Panc1 (cell line): ENCODE measurements around the gene SNX10. TPM values are rescaled to one million over a fixed set of nuclear protein-coding genes. Genes with fewer than 3 reads are reported as not detected.

ENCODE experiments used
- ATAC-seq: fragments of 200-7000 bp; cut with Tn5 transposase; 2 replicates; pipeline ENCODE4 v1.9.1; 2020; ENCODE audit warnings: mild to moderate bottlenecking, moderate library complexity
- BruUV-seq: library from RNA; stranded (reverse); fragments of 400-500 nt; replicated peaks from 2 replicates; lab custom pipeline; 2021; lab: Mats Ljungman, UMichigan
- CTCF ChIA-PET: fragments of 300-600 bp; sonication (Branson Sonifier 250); formaldehyde crosslinking; loops from one replicate; lab custom pipeline; 2022; ENCODE audit warnings: antibody characterized with exemption; lab: Charles Lee
- POLR2A ChIA-PET: fragments of 300-600 bp; sonication (Branson Sonifier 250); formaldehyde crosslinking; loops from one replicate; lab custom pipeline; 2022; ENCODE audit warnings: antibody characterized with exemption; lab: Charles Lee
- DNase-seq: peaks from one replicate; pipeline ENCODE4 v3.0.0-alpha.2; 2010; ENCODE audit warnings: low read depth, low spot score
- H3K27ac ChIP-seq: 2 replicates; pipeline ENCODE4 v1.5.1; 2011; ENCODE audit warnings: mild to moderate bottlenecking, low read length, inconsistent platforms
- H3K27me3 ChIP-seq: fragments of 200-500 bp; sonication (Bioruptor generic); 2 replicates; pipeline ENCODE4 v1.6.0; 2014; ENCODE audit warnings: low read length, inconsistent platforms; ENCODE audit not compliant: control insufficient read depth, insufficient read depth
- H3K36me3 ChIP-seq: fragments of 200-500 bp; sonication (Bioruptor generic); 2 replicates; pipeline ENCODE4 v1.5.1; 2014; ENCODE audit warnings: inconsistent platforms, mild to moderate bottlenecking, low read length, moderate library complexity; ENCODE audit not compliant: control insufficient read depth, insufficient read depth
- H3K4me1 ChIP-seq: 2 replicates; pipeline ENCODE4 v1.5.1; 2011; ENCODE audit warnings: inconsistent platforms, mild to moderate bottlenecking, low read length, moderate library complexity; ENCODE audit not compliant: control insufficient read depth, insufficient read depth
- H3K4me3 ChIP-seq, 2 experiments: 2 replicates each; pipeline ENCODE4 v1.5.1; 2011 to 2012; ENCODE audit warnings: low read depth in 2 of 2, low read length in 2 of 2, mild to moderate bottlenecking in 2 of 2, inconsistent platforms in 1 of 2, moderate library complexity in 1 of 2
- H3K9me3 ChIP-seq: fragments of 200-500 bp; sonication (Bioruptor generic); 2 replicates; pipeline ENCODE4 v1.5.1; 2014; ENCODE audit warnings: low read depth, mild to moderate bottlenecking, inconsistent platforms, low read length, moderate library complexity; ENCODE audit not compliant: control insufficient read depth, insufficient read depth
- POLR2AphosphoS5 ChIP-seq: IDR thresholded peaks from 2 replicates; pipeline ENCODE4 v1.6.1; 2012; ENCODE audit warnings: mild to moderate bottlenecking, low read depth, low read length, moderate library complexity
- SIN3A ChIP-seq: IDR thresholded peaks from 2 replicates; pipeline ENCODE4 v1.6.1; 2012; ENCODE audit warnings: low read depth, mild to moderate bottlenecking, low read length, moderate library complexity, borderline replicate concordance; ENCODE audit not compliant: insufficient read depth
- TCF7L2 ChIP-seq: IDR thresholded peaks from 2 replicates; pipeline ENCODE4 v1.6.1; 2011; ENCODE audit warnings: mild to moderate bottlenecking, low read depth, low read length, inconsistent platforms
- in situ Hi-C: cut with HindIII; loops from 2 replicates; pipeline ENCODE4 v1.10.0; 2016; ENCODE audit warnings: low sequenced_read_pairs, low pct_unique_long_range_greater_than_20kb
- intact Hi-C: fragments of 100-400 bp; cut with micrococcal nuclease; formaldehyde crosslinking; loops from one replicate; pipeline ENCODE4 v1.10.0; 2022; ENCODE audit not compliant: unreplicated experiment
- total RNA-seq: library from RNA; stranded (reverse); gene quantifications from one replicate; pipeline ENCODE4 v1.2.1, GENCODE V29; 2021; ENCODE audit not compliant: unreplicated experiment
- TF ChIP-seq, protein P1 (sequence below): fragments of 450-650 bp; IDR thresholded peaks from 2 replicates; pipeline ENCODE4 v1.5.1; 2017; ENCODE audit warnings: mild to moderate bottlenecking
- TF ChIP-seq, protein P2 (sequence below), 2 experiments: IDR thresholded peaks; 2 replicates each; pipeline ENCODE4 v1.6.1; 2011 to 2012; ENCODE audit warnings: low read depth in 2 of 2, control low read depth in 1 of 2, low read length in 1 of 2, mild to moderate bottlenecking in 1 of 2, moderate library complexity in 1 of 2; ENCODE audit not compliant: insufficient read depth in 1 of 2

Gene SNX10
- total RNA-seq, 1 experiment from 2014 or later: 21.8 TPM

DNA sequence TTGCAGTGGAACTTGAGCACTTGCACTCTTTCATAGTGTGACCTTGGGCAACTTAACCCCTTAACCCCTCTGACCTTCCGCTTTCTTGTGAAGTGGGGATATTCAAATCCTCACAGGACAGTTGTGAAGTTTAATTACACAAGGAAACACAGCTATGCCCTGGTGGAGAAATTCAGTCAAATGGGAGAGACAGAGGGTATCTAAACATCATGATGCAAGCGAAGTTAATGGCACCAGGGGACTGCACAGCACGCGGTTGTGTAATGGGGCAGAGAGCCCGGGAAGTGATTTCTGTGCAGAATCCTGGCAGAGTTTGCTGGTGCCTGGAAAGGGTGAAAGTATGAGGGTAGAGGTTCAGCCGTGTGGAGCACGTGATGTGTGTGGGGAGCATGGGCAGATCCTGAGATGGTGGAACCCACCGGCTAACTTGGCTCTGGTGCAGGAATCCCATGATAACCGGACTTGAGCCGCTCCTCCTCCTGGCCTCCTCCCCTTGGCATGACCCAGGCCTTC lies 51.7 kb downstream of the SNX10 start:
- Histone ChIP-seq H3K4me3 (no peak overlapping the region), H3K4me1 (no peaks in the 10 kb centered on the region), H3K27me3 (no peaks in the 10 kb centered on the region), H3K9me3 (no peaks in the 10 kb centered on the region), H3K27ac (no peak overlapping the region), H3K36me3 (no peaks in the 10 kb centered on the region)
- in situ Hi-C loops (no loop called here), intact Hi-C loops (no loop called here)
- ChIA-PET CTCF (interaction anchor here (0.6 kb wide), 1 partner anchor 324 kb away, joined by 3 read pairs; no protein-coding TSS in a partner anchor), POLR2A (no interaction called here)
- ATAC-seq: no peak
- TF ChIP-seq, protein P1, sequence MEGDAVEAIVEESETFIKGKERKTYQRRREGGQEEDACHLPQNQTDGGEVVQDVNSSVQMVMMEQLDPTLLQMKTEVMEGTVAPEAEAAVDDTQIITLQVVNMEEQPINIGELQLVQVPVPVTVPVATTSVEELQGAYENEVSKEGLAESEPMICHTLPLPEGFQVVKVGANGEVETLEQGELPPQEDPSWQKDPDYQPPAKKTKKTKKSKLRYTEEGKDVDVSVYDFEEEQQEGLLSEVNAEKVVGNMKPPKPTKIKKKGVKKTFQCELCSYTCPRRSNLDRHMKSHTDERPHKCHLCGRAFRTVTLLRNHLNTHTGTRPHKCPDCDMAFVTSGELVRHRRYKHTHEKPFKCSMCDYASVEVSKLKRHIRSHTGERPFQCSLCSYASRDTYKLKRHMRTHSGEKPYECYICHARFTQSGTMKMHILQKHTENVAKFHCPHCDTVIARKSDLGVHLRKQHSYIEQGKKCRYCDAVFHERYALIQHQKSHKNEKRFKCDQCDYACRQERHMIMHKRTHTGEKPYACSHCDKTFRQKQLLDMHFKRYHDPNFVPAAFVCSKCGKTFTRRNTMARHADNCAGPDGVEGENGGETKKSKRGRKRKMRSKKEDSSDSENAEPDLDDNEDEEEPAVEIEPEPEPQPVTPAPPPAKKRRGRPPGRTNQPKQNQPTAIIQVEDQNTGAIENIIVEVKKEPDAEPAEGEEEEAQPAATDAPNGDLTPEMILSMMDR: no peak
- TF ChIP-seq POLR2AphosphoS5: no peak
- no peak for TF ChIP-seq TCF7L2
- TF ChIP-seq, protein P2, sequence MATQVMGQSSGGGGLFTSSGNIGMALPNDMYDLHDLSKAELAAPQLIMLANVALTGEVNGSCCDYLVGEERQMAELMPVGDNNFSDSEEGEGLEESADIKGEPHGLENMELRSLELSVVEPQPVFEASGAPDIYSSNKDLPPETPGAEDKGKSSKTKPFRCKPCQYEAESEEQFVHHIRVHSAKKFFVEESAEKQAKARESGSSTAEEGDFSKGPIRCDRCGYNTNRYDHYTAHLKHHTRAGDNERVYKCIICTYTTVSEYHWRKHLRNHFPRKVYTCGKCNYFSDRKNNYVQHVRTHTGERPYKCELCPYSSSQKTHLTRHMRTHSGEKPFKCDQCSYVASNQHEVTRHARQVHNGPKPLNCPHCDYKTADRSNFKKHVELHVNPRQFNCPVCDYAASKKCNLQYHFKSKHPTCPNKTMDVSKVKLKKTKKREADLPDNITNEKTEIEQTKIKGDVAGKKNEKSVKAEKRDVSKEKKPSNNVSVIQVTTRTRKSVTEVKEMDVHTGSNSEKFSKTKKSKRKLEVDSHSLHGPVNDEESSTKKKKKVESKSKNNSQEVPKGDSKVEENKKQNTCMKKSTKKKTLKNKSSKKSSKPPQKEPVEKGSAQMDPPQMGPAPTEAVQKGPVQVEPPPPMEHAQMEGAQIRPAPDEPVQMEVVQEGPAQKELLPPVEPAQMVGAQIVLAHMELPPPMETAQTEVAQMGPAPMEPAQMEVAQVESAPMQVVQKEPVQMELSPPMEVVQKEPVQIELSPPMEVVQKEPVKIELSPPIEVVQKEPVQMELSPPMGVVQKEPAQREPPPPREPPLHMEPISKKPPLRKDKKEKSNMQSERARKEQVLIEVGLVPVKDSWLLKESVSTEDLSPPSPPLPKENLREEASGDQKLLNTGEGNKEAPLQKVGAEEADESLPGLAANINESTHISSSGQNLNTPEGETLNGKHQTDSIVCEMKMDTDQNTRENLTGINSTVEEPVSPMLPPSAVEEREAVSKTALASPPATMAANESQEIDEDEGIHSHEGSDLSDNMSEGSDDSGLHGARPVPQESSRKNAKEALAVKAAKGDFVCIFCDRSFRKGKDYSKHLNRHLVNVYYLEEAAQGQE (IDR thresholded peaks at IDR 0.05; ENCODE audit: insufficient read depth in 1 of 2, low read depth in 2 of 2, low read length in 1 of 2): no peak
- no peak for TF ChIP-seq SIN3A
- BruUV-seq: no TSS peak
- DNase-seq: no peak

DNA sequence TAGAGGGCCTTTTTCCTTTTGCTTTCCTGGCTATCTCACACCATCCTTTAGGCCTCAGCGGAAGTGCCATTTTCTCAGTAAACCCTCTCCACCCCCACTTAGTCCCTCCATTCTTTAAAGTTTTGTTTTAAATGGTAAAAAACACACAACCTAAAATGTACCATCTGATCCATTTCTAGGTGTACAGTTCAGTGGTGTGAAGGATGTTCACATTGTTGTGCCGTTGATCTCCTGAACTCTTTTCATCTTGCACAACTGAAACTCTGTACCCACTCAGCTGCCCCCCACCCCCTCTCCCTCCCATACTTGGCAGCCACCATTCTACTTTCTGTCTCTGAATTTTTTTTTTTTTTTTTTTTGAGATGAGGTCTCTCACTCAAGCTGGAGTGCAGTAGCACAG lies 52.2 kb downstream of the SNX10 start:
- ATAC-seq: no peak
- Histone ChIP-seq H3K27ac (no peak overlapping the region), H3K27me3 (no peaks in the 10 kb centered on the region), H3K4me1 (no peaks in the 10 kb centered on the region), H3K4me3 (no peak overlapping the region), H3K36me3 (no peaks in the 10 kb centered on the region), H3K9me3 (no peaks in the 10 kb centered on the region)
- intact Hi-C loops: no loop called here
- BruUV-seq: no TSS peak
- POLR2A ChIA-PET: interaction anchor here (0.6 kb wide), 1 partner anchor 201 kb away, joined by 6 read pairs; no protein-coding TSS in a partner anchor
- CTCF ChIA-PET: interaction anchor here (0.6 kb wide), 1 partner anchor 324 kb away, joined by 3 read pairs; no protein-coding TSS in a partner anchor
- TF ChIP-seq TCF7L2 (no peak), POLR2AphosphoS5 (no peak), SIN3A (no peak)
- TF ChIP-seq, protein P1: no peak
- TF ChIP-seq, protein P2 (IDR thresholded peaks at IDR 0.05; ENCODE audit: insufficient read depth in 1 of 2, low read depth in 2 of 2, low read length in 1 of 2): no peak
- DNase-seq: no peak
- in situ Hi-C loops: no loop called here
